Measurements from ENCODE around the gene ANAPC7.

- TF ChIP-seq TSHZ2 (CRISPR knock-in tag; IDR thresholded peaks at IDR 0.05) (no peak), ZNF8 (CRISPR knock-in tag; IDR thresholded peaks at IDR 0.05) (no peak), OSR1 (CRISPR knock-in tag; IDR thresholded peaks at IDR 0.05) (no peak), TCF4 (CRISPR knock-in tag; IDR thresholded peaks at IDR 0.05; ENCODE audit: borderline replicate concordance) (no peak), BACH2 (CRISPR knock-in tag; IDR thresholded peaks at IDR 0.05; ENCODE audit: borderline replicate concordance) (no peak), ZNF70 (CRISPR knock-in tag; IDR thresholded peaks at IDR 0.05) (no peak), ARNTL (CRISPR knock-in tag; IDR thresholded peaks at IDR 0.05; ENCODE audit: borderline replicate concordance, low read depth) (no peak)
These were observed 28.6 kb upstream of the ANAPC7 start for GRCh38 chr12:110431957-110432587.
